ENCODE measurements around the gene KLHL29. TPM values are rescaled to one million over a fixed set of nuclear protein-coding genes. Genes with fewer than 3 reads are reported as not detected.

Gene KLHL29
- total RNA-seq, 1 donor, result 14.7 TPM

DNA sequence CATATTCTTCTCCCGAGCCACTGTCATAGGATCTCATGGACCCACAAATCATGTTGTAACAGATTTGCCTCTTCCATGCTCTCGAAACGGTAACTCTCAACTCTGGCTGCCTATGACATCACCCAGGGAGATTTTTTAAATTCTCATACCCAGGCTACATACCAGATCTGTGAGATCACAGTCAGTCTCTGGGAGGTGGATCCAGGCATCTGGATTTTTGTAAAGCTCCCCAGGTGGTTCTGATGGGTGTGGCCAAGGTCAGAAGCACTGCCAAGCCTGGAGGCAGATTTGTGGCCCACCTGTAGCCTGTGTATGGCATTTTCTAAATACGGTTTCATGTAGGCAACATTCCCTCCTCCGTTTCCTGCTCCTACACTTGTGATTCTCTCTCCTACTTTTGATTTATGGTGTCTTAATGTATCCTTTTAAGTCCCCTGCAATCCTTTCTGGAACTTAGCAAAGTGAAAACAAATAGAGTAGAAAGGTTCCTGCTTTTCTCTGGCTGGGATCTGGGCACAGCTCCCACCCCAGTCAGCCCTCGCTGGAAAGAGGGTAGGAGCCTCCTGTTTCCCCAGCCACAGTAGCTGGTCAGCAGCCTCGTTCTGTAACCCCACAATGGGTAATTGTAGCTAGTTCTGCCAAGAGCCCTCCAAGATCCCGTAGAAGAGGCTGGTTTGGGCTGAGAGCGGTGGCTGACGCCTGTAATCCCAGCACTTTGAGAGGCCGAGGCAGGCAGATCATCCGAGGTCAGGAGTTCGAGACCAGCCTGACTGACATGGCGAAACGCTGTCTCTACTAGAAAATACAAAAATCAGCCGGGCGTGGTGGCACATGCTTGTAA, 96.2 kb downstream of the KLHL29 start:
- peak; percentile 77 for DNase-seq (ENCODE audit: low read depth)
- H3K4me3 ChIP-seq (ENCODE audit: low read depth, low read length), result no peak overlapping the region
- TF ChIP-seq, protein P1, sequence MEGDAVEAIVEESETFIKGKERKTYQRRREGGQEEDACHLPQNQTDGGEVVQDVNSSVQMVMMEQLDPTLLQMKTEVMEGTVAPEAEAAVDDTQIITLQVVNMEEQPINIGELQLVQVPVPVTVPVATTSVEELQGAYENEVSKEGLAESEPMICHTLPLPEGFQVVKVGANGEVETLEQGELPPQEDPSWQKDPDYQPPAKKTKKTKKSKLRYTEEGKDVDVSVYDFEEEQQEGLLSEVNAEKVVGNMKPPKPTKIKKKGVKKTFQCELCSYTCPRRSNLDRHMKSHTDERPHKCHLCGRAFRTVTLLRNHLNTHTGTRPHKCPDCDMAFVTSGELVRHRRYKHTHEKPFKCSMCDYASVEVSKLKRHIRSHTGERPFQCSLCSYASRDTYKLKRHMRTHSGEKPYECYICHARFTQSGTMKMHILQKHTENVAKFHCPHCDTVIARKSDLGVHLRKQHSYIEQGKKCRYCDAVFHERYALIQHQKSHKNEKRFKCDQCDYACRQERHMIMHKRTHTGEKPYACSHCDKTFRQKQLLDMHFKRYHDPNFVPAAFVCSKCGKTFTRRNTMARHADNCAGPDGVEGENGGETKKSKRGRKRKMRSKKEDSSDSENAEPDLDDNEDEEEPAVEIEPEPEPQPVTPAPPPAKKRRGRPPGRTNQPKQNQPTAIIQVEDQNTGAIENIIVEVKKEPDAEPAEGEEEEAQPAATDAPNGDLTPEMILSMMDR (IDR thresholded peaks at IDR 0.05; ENCODE audit: insufficient read depth, low read depth, low read length), result no peak

DNA sequence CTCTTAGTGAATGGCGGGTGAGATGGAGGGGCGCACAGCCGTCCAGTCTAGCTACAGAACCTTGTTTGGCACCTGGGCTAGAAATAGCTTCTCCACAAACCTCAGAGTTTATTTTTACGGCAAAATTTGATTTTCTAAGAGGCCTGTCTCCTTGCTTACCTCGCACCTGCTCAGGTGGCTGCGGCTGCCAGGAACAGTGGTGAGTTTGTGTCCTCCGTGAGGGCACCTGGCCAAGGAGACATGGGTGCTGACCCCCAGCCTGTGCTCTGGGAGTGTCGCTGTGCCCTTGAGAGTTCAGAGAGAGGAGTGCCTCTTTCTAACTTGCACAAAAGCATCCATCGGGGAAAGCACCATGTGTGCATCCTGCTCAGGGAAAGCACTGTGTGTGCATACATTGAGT, 97.2 kb downstream of the KLHL29 start:
- no peak overlapping the region for H3K4me3 ChIP-seq (ENCODE audit: low read depth, low read length)
- no peak for DNase-seq (ENCODE audit: low read depth)
- TF ChIP-seq, protein P1 (IDR thresholded peaks at IDR 0.05; ENCODE audit: insufficient read depth, low read depth, low read length), result no peak

DNA sequence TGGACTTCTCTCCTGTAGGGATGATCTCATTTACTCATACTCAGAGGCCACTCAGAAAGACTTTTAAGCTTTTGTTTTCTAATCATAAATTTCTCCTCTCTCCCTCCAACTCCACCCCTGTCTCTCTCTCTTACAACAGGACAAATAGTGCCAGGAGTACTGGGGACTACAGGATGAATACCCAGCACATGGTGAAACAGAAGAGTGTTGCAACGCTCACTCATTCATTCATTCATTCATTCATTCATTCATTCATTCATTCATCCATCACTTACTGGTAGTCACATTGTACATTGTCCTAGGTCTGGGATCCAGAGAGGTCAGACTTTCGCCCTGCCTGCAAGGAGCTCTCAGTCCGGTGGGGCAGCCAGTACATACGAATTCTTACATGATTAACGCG, 97.6 kb downstream of the KLHL29 start:
- no peak for DNase-seq (ENCODE audit: low read depth)
- H3K4me3 ChIP-seq (ENCODE audit: low read depth, low read length), result no peak overlapping the region
- TF ChIP-seq, protein P1 (IDR thresholded peaks at IDR 0.05; ENCODE audit: insufficient read depth, low read depth, low read length), result no peak

DNA sequence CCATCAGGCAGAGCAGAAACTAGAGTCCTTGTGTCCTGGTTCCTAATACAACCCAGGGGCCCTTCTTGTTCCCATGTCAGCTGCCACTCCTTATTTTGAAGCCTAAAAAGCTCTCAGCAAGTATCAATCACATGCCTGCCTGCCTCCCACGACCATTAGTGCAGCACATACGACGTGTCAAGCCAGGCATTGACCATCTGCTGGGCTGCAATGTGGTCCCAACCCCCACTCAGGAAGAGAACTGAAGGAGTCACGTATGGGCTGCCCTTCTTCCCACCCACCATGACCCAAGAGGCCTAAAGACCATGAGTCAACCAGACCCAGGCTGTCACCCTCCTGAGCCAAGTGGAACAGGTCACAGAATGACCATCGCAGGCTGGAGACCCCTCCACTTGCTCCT, 98.8 kb downstream of the KLHL29 start:
- TF ChIP-seq, protein P1 (IDR thresholded peaks at IDR 0.05; ENCODE audit: insufficient read depth, low read depth, low read length), result no peak
- no peak overlapping the region for H3K4me3 ChIP-seq (ENCODE audit: low read depth, low read length)
- no peak for DNase-seq (ENCODE audit: low read depth)

DNA sequence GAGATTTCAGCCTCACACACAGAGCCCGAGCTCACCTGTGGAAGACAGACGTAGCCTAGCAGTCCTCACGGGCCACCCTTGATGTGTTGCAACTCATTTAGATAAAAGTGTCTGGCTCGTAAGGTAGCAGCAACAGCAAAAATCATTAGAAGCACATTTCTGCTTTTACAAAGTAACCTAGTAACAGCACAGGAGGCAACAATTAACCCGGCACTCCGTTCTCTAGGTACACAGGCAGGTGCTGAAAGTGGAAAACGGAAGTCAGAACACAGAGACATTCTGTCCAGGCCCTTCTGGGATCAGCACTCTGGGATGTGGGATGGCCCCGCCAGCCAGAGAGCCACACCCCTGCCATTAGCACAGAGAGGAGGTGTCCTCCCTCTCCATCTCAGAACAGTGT, 99.3 kb downstream of the KLHL29 start:
- no peak for DNase-seq (ENCODE audit: low read depth)
- no peak overlapping the region for H3K4me3 ChIP-seq (ENCODE audit: low read depth, low read length)

DNA sequence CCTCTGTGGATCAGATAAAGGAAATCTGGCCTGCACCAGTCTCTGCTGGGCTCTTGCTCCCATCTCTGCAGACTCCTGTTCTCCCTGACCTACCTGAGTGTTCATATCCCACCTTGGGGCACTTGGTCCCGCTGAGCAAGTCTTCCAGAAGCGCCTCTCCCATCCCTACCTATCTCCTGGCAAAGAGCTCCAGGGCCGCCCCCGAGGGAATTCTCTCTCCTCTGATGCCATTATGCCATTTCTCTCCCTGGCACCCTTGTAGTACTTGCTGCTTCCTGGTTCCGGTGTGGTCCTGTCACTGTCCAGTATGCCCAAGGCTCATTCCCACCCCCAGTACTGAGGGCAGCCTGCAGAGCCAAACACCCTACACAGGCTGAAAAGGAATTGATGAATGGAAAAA, 99.8 kb downstream of the KLHL29 start:
- H3K4me3 ChIP-seq (ENCODE audit: low read depth, low read length), result no peak overlapping the region
- no peak for DNase-seq (ENCODE audit: low read depth)
- TF ChIP-seq, protein P1 (IDR thresholded peaks at IDR 0.05; ENCODE audit: insufficient read depth, low read depth, low read length), result no peak

More for the DNA sequence above, 99.3 kb downstream of the KLHL29 start:
- TF ChIP-seq, protein P1 (IDR thresholded peaks at IDR 0.05; ENCODE audit: insufficient read depth, low read depth, low read length), result no peak

Measured in fibroblast of villous mesenchyme (primary cell).